Stimulated activated CD4-positive, alpha-beta T cell treated with anti-CD3 and anti-CD28 coated beads, Interleukin-2, amount 100 ng/mL, for 24 hours (primary cell): Measurements from ENCODE around the gene RAI14.
"Not testable (repeated sequence)": the region's sequence is repeated elsewhere in the genome, so short reads cannot be mapped to it uniquely, and the experiment has no call there.

ENCODE experiments used
- DNase-seq, 2 donors: peaks; one replicate each; pipeline ENCODE4 v3.0.0-alpha.2; 2020

Gene RAI14

GRCh38 chr5:34736445-34737115, 80.5 kb downstream of the RAI14 start:
- no peak for DNase-seq

GRCh38 chr5:34737731-34738130, 81.6 kb downstream of the RAI14 start:
- DNase-seq, result no peak

GRCh38 chr5:34738381-34738780, 82.3 kb downstream of the RAI14 start:
- DNase-seq, result no peak

- DNase-seq, result no peak
These were observed 84.3 kb downstream of the RAI14 start for GRCh38 chr5:34740389-34740806.

GRCh38 chr5:34742061-34742460, 85.9 kb downstream of the RAI14 start:
- DNase-seq, result no peak

GRCh38 chr5:34743878-34744277, 87.8 kb downstream of the RAI14 start:
- DNase-seq, result no peak

- no peak for DNase-seq
These were observed 92.3 kb downstream of the RAI14 start for GRCh38 chr5:34748431-34748830.

- no peak for DNase-seq
These were observed 93.3 kb downstream of the RAI14 start for GRCh38 chr5:34749431-34749873.

- no peak for DNase-seq
These were observed 94.1 kb downstream of the RAI14 start for GRCh38 chr5:34750206-34750605.

- no peak for DNase-seq
These were observed 95.9 kb downstream of the RAI14 start for GRCh38 chr5:34751807-34752736.

GRCh38 chr5:34753236-34753635, 97.1 kb downstream of the RAI14 start:
- not testable (repeated sequence) for DNase-seq

GRCh38 chr5:34755926-34756325, 99.8 kb downstream of the RAI14 start:
- no peak for DNase-seq

GRCh38 chr5:34756781-34757624, 100.9 kb downstream of the RAI14 start:
- no peak for DNase-seq

- no peak for DNase-seq
These were observed 102.4 kb downstream of the RAI14 start for GRCh38 chr5:34758514-34758913.

- DNase-seq, result not testable (repeated sequence)
These were observed 103.1 kb downstream of the RAI14 start for GRCh38 chr5:34759213-34759612.

- no peak for DNase-seq
These were observed 109.5 kb downstream of the RAI14 start for GRCh38 chr5:34765662-34766061.

GRCh38 chr5:34767180-34767579, 111.1 kb downstream of the RAI14 start:
- DNase-seq, result no peak

GRCh38 chr5:34770486-34770885, 114.4 kb downstream of the RAI14 start:
- no peak for DNase-seq

GRCh38 chr5:34771076-34771475, 114.9 kb downstream of the RAI14 start:
- DNase-seq, result no peak

GRCh38 chr5:34772267-34773098, 116.4 kb downstream of the RAI14 start:
- DNase-seq, result no peak

GRCh38 chr5:34774139-34774538, 118.0 kb downstream of the RAI14 start:
- DNase-seq, result no peak

GRCh38 chr5:34774678-34775077, 118.5 kb downstream of the RAI14 start:
- DNase-seq, result not testable (repeated sequence)
